H9 (cell line): ENCODE data around the gene LZTR1. TPM values are rescaled to one million over a fixed set of nuclear protein-coding genes. Genes with fewer than 3 reads are reported as not detected.

Experiments used
- DNase-seq: peaks from one replicate; pipeline ENCODE4 v3.0.0-alpha.2; 2017
- H2AFZ ChIP-seq: one replicate; pipeline ENCODE4 v1.6.1; 2013; ENCODE audit warnings: mild to moderate bottlenecking, low read length, control low read depth, moderate library complexity
- H2AK5ac ChIP-seq: 2 replicates; pipeline ENCODE4 v1.6.1; 2013; ENCODE audit warnings: low read length, control low read depth, mixed read lengths; ENCODE audit not compliant: insufficient read length
- H2BK120ac ChIP-seq: one replicate; pipeline ENCODE4 v1.6.1; 2013; ENCODE audit warnings: low read depth, mild to moderate bottlenecking, low read length, control low read depth, inconsistent platforms; ENCODE audit not compliant: poor library complexity, severe bottlenecking
- H2BK12ac ChIP-seq: 2 replicates; pipeline ENCODE4 v1.6.1; 2013; ENCODE audit warnings: low read length, control low read depth, mixed read lengths, low read depth; ENCODE audit not compliant: insufficient read length
- H2BK15ac ChIP-seq: 2 replicates; pipeline ENCODE4 v1.6.1; 2013; ENCODE audit warnings: low read depth, low read length, control low read depth
- H2BK20ac ChIP-seq: one replicate; pipeline ENCODE4 v1.6.1; 2013; ENCODE audit warnings: low read depth, mild to moderate bottlenecking, low read length, control low read depth, inconsistent platforms; ENCODE audit not compliant: poor library complexity, severe bottlenecking
- H2BK5ac ChIP-seq: 2 replicates; pipeline ENCODE4 v1.6.1; 2013; ENCODE audit warnings: low read length, control low read depth, mixed read lengths; ENCODE audit not compliant: insufficient read length
- H3K14ac ChIP-seq: 2 replicates; pipeline ENCODE4 v1.6.1; 2013; ENCODE audit warnings: low read length, control low read depth; ENCODE audit not compliant: insufficient read depth
- H3K18ac ChIP-seq: 2 replicates; pipeline ENCODE4 v1.6.1; 2013; ENCODE audit warnings: low read depth, mild to moderate bottlenecking, mixed read lengths, low read length, control low read depth; ENCODE audit not compliant: insufficient read length
- H3K23ac ChIP-seq: 2 replicates; pipeline ENCODE4 v1.6.1; 2013; ENCODE audit warnings: low read length, control low read depth, mixed read lengths, low read depth; ENCODE audit not compliant: insufficient read length
- H3K23me2 ChIP-seq: 2 replicates; pipeline ENCODE4 v1.6.1; 2013; ENCODE audit warnings: low read depth, mild to moderate bottlenecking, mixed read lengths, low read length, control low read depth; ENCODE audit not compliant: insufficient read length, poor library complexity, severe bottlenecking
- H3K27ac ChIP-seq: 2 replicates; pipeline ENCODE4 v1.5.1; 2013; ENCODE audit warnings: low read length, control low read depth, mixed read lengths, low read depth; ENCODE audit not compliant: insufficient read length
- H3K27me3 ChIP-seq: 2 replicates; pipeline ENCODE4 v1.6.1; 2013; ENCODE audit warnings: low read length, control low read depth, inconsistent platforms; ENCODE audit not compliant: insufficient read depth
- H3K4ac ChIP-seq: 2 replicates; pipeline ENCODE4 v1.6.1; 2013; ENCODE audit warnings: low read depth, mild to moderate bottlenecking, control low read depth, inconsistent platforms, low read length, moderate library complexity
- H3K4me1 ChIP-seq: 2 replicates; pipeline ENCODE4 v1.6.1; 2013; ENCODE audit warnings: low read length, control low read depth, inconsistent platforms; ENCODE audit not compliant: insufficient read depth
- H3K4me2 ChIP-seq: 2 replicates; pipeline ENCODE4 v1.6.1; 2013; ENCODE audit warnings: low read length, control low read depth, mixed read lengths; ENCODE audit not compliant: insufficient read length, insufficient read depth
- H3K56ac ChIP-seq: 2 replicates; pipeline ENCODE4 v1.6.1; 2013; ENCODE audit warnings: low read depth, mild to moderate bottlenecking, mixed read lengths, low read length, control low read depth; ENCODE audit not compliant: insufficient read length
- H3K79me1 ChIP-seq: 2 replicates; pipeline ENCODE4 v1.6.1; 2013; ENCODE audit warnings: low read depth, mild to moderate bottlenecking, moderate library complexity, low read length, control low read depth, inconsistent platforms; ENCODE audit not compliant: insufficient read depth, poor library complexity, severe bottlenecking
- H3K79me2 ChIP-seq: 2 replicates; pipeline ENCODE4 v1.6.1; 2013; ENCODE audit warnings: low read length, control low read depth, inconsistent platforms; ENCODE audit not compliant: insufficient read depth
- H3K9ac ChIP-seq: 2 replicates; pipeline ENCODE4 v1.6.1; 2013; ENCODE audit warnings: low read length, control low read depth, mixed read lengths; ENCODE audit not compliant: insufficient read length; ENCODE audit errors: extremely low read depth
- H3K9me3 ChIP-seq: one replicate; pipeline ENCODE4 v1.6.1; 2013; ENCODE audit warnings: low read depth, low read length, inconsistent platforms; ENCODE audit not compliant: control insufficient read depth
- H3T11ph ChIP-seq: one replicate; pipeline ENCODE4 v1.6.1; 2013; ENCODE audit warnings: mild to moderate bottlenecking, low read length, control low read depth, inconsistent platforms
- H4K20me1 ChIP-seq: one replicate; pipeline ENCODE4 v1.6.1; 2013; ENCODE audit not compliant: control insufficient read depth, insufficient read length, insufficient read depth
- H4K5ac ChIP-seq: 2 replicates; pipeline ENCODE4 v1.6.1; 2013; ENCODE audit warnings: low read depth, mild to moderate bottlenecking, mixed read lengths, low read length, control low read depth; ENCODE audit not compliant: insufficient read length
- H4K8ac ChIP-seq: replicated peaks from 2 replicates; pipeline ENCODE4 v1.6.1; 2013; ENCODE audit warnings: low read length, control low read depth, mixed read lengths, low read depth; ENCODE audit not compliant: insufficient read length
- H4K91ac ChIP-seq: 2 replicates; pipeline ENCODE4 v1.6.1; 2013; ENCODE audit warnings: low read depth, mild to moderate bottlenecking, moderate library complexity, mixed read lengths, low read length, control low read depth; ENCODE audit not compliant: insufficient read length
- H3K27ac Mint-ChIP-seq, 3 experiments: 2 replicates in 2 of 3; 3 replicates in 1 of 3; pipeline ENCODE4 v1.8.0; 2020 to 2021; ENCODE audit warnings: mixed read lengths in 3 of 3, mild to moderate bottlenecking in 1 of 3, moderate library complexity in 1 of 3
- H3K27me3 Mint-ChIP-seq: 2 replicates; pipeline ENCODE4 v1.8.0; 2021; ENCODE audit warnings: low read depth, mild to moderate bottlenecking, moderate library complexity, mixed read lengths
- H3K36me3 Mint-ChIP-seq, 3 experiments: 2 replicates in 2 of 3; 3 replicates in 1 of 3; pipeline ENCODE4 v1.8.0; 2020 to 2021; ENCODE audit warnings: low read depth in 3 of 3, mixed read lengths in 3 of 3; ENCODE audit not compliant: insufficient read depth in 1 of 3
- H3K4me1 Mint-ChIP-seq, 2 experiments: 2 replicates each; pipeline ENCODE4 v1.8.0; 2020; ENCODE audit warnings: mixed read lengths in 2 of 2
- H3K4me3 Mint-ChIP-seq, 2 experiments: 2 replicates in 1 of 2; 3 replicates in 1 of 2; pipeline ENCODE4 v1.8.0; 2020 to 2021; ENCODE audit warnings: mild to moderate bottlenecking in 2 of 2, mixed read lengths in 2 of 2, moderate library complexity in 1 of 2
- H3K9me3 Mint-ChIP-seq, 2 experiments: 2 replicates in 1 of 2; 3 replicates in 1 of 2; pipeline ENCODE4 v1.8.0; 2020; ENCODE audit warnings: mild to moderate bottlenecking in 2 of 2, mixed read lengths in 2 of 2, moderate library complexity in 1 of 2
- CTCF ChIP-seq: fragments of 200-600 bp; sonication (generic); conservative IDR thresholded peaks from 3 replicates; pipeline ENCODE4 v1.8.0; 2021; ENCODE audit warnings: antibody characterized with exemption, mild to moderate bottlenecking
- WGBS: extraction: QIAGEN DNeasy Blood & Tissue Kit; methylation state at CpG from one replicate; pipeline ENCODE4 v1.1.7; 2013; ENCODE audit warnings: missing lambda C conversion rate, low lambda C conversion rate, mixed read lengths; ENCODE audit not compliant: insufficient read length; ENCODE audit errors: extremely low coverage; 5-methylcytosine and 5-hydroxymethylcytosine counted together
- total RNA-seq: library from RNA; stranded (reverse); gene quantifications from 2 replicates; pipeline ENCODE4 v1.2.1, GENCODE V29; 2021

LZTR1 gene
- total RNA-seq, 1 experiment from 2014 or later, result 47.0 TPM

GRCh38 chr22:20976291-20976877 is 5.7 kb upstream of the LZTR1 start:
- no peak overlapping the region for H2BK20ac ChIP-seq
- no peak overlapping the region for H2BK5ac ChIP-seq
- H4K5ac ChIP-seq, result no peak overlapping the region
- H4K8ac ChIP-seq, result no peak overlapping the region
- no peak overlapping the region for H4K91ac ChIP-seq
- no peak overlapping the region for H3T11ph ChIP-seq
- no peak for DNase-seq
- H3K23me2 ChIP-seq, result peaks cover 5% of the 10 kb centered on the region
- no peaks in the 10 kb centered on the region for H3K4me1 ChIP-seq
- H3K18ac ChIP-seq, result no peak overlapping the region
- Mint-ChIP-seq H3K4me3 (peak overlapping the region in 1 of 2 experiments; percentile 29; a peak in 1 of 5 replicates), H3K36me3 (peaks cover 0 to 8% (median 4%) of the 10 kb centered on the region in 3 experiments; a peak in 4 of 7 replicates), H3K27ac (no peak overlapping the region), H3K4me1 (peaks cover 25 to 34% of the 10 kb centered on the region in 2 experiments), H3K27me3 (peaks cover 82% of the 10 kb centered on the region), H3K9me3 (peaks cover 13 to 15% of the 10 kb centered on the region in 2 experiments)
- no peak overlapping the region for H3K14ac ChIP-seq
- H2BK15ac ChIP-seq, result no peak overlapping the region
- H3K27me3 ChIP-seq, result no peaks in the 10 kb centered on the region; the same call in 1 of the 2 replicates
- no peak overlapping the region for H2BK120ac ChIP-seq
- H3K79me2 ChIP-seq, result no peaks in the 10 kb centered on the region
- no peak for TF ChIP-seq CTCF
- no peak overlapping the region for H2BK12ac ChIP-seq
- no peak overlapping the region for H3K9ac ChIP-seq
- H3K23ac ChIP-seq, result no peak overlapping the region
- no peak overlapping the region for H3K27ac ChIP-seq
- H4K20me1 ChIP-seq, result no peaks in the 10 kb centered on the region
- no peak overlapping the region for H2AK5ac ChIP-seq
- H3K4ac ChIP-seq, result no peak overlapping the region
- H3K79me1 ChIP-seq, result no peaks in the 10 kb centered on the region
- H3K56ac ChIP-seq, result no peak overlapping the region
- no peaks in the 10 kb centered on the region for H3K9me3 ChIP-seq
- WGBS, result no CpG with 5 or more reads among the region's 24 CpGs
- H2AFZ ChIP-seq, result no peak overlapping the region
- H3K4me2 ChIP-seq, result no peak overlapping the region
